ENCODE results near the gene DLGAP1.

DLGAP1 gene

GRCh38 chr18:3454365-3455089, 1000.6 kb downstream of the DLGAP1 start:
- peak overlapping the region; percentile 99 for H3K27ac Mint-ChIP-seq
- H3K4me3 Mint-ChIP-seq = peak overlapping the region; percentile 93
- H3K4me1 Mint-ChIP-seq (ENCODE audit: low read depth) = peaks cover 75% of the 10 kb centered on the region
- DNase-seq = no peak
- H3K36me3 Mint-ChIP-seq (ENCODE audit: low read depth) = peaks cover 69% of the 10 kb centered on the region
- H3K9me3 Mint-ChIP-seq = no peaks in the 10 kb centered on the region
- H3K27me3 Mint-ChIP-seq = no peaks in the 10 kb centered on the region

GRCh38 chr18:3453540-3454364, 1001.4 kb downstream of the DLGAP1 start:
- Mint-ChIP-seq H3K27me3 (no peaks in the 10 kb centered on the region), H3K9me3 (no peaks in the 10 kb centered on the region), H3K4me1 (ENCODE audit: low read depth) (peaks cover 72% of the 10 kb centered on the region), H3K36me3 (ENCODE audit: low read depth) (peaks cover 63% of the 10 kb centered on the region), H3K27ac (peak overlapping the region; percentile 99), H3K4me3 (peak overlapping the region; percentile 93)
- DNase-seq = peak; percentile 42

- H3K27me3 Mint-ChIP-seq = no peaks in the 10 kb centered on the region
- peak overlapping the region; percentile 93 for H3K4me3 Mint-ChIP-seq
- peaks cover 57% of the 10 kb centered on the region for H3K36me3 Mint-ChIP-seq (ENCODE audit: low read depth)
- H3K27ac Mint-ChIP-seq = peak overlapping the region; percentile 99
- peaks cover 68% of the 10 kb centered on the region for H3K4me1 Mint-ChIP-seq (ENCODE audit: low read depth)
- DNase-seq = no peak
- no peaks in the 10 kb centered on the region for H3K9me3 Mint-ChIP-seq
Observed at GRCh38 chr18:3452750-3453539, 1002.2 kb downstream of the DLGAP1 start.

DNA sequence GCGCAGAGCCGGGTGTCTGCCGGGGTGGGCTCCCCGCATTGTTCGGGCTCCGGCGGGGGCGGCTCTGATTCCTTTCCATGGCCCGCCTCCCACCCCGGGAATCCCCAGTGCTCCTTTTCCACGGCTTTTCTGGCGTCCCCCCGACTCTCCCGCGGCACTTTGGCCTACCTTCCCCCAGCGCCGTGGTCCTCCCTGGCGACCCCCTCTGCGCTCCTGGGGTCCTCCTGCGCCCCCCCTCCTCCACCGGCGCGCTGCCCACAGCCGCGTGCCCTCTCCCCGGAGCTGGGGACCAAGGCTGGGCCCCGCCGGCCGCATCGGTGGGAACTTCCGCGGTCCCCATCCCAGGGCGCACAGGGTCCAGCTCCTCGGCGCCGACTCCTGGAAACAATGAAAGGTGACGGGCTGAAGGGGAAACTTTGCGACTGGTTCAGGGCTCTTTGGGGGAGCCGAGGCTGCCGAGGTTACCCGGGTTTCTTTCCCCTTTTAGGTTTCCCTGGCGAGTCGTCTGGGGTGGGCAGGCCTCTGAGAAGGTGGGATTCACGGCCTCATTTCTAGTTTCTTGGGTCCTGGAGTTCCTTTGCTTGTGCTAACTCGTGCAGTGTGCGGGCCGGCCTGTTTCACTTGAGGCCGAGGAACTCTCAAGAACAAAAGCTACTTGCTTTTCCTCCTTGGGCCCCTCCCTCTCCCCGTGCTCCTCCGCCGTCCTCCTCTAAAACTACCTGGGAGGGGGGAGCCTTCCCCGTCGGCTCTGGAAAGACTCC, 1002.9 kb downstream of the DLGAP1 start:
- peak; percentile 63 for DNase-seq
- Mint-ChIP-seq H3K27me3 (no peaks in the 10 kb centered on the region), H3K4me3 (peak overlapping the region; percentile 93), H3K4me1 (ENCODE audit: low read depth) (peaks cover 69% of the 10 kb centered on the region), H3K9me3 (no peaks in the 10 kb centered on the region), H3K27ac (peak overlapping the region; percentile 99), H3K36me3 (ENCODE audit: low read depth) (peaks cover 50% of the 10 kb centered on the region)

DNA sequence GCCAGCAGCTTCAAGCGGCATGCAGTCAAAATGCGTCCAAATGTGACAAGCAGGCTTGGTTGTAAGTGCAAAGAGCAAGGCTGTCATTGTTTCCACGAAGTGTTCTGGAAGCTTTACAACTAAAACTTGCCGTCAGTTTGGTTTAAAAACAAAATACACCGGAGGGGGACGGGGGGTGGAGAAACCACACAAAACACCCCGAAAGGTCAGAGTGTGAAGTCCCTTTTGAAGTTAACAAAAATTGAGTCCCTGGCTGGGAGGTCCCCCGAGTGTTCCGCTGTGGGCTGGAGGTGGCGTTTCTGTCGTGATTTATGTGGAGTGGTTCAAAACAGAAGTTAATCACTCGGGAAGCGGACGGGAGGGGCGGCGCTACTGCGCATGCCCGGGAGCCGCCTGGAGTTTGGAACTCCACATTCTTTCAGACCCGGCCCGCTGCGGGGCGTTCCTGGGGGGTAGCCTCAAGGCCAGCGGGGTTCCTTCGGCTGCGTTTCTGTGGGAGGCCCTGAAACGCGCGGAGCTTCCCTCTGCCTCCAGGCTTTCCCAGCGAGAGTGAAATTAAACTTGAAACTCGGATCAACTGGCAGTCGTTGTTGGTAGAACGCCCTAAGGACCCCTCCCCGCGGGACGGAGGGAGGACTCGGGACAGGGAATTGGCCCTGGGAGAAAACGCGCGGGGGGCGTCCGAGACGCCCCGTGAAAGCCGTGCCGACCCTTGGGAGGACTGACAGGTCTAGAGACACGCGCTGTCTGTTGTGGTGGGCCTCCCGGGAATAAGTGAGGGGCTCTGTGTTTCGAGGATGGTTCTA, 1003.7 kb downstream of the DLGAP1 start:
- DNase-seq = peak; percentile 91
- Mint-ChIP-seq H3K4me1 (ENCODE audit: low read depth) (peaks cover 70% of the 10 kb centered on the region), H3K9me3 (no peaks in the 10 kb centered on the region), H3K27ac (peak overlapping the region; percentile 99), H3K4me3 (peak overlapping the region; percentile 93), H3K36me3 (ENCODE audit: low read depth) (peaks cover 42% of the 10 kb centered on the region), H3K27me3 (no peaks in the 10 kb centered on the region)

- H3K9me3 Mint-ChIP-seq = no peaks in the 10 kb centered on the region
- H3K27ac Mint-ChIP-seq = peak overlapping the region; percentile 99
- H3K4me3 Mint-ChIP-seq = peak overlapping the region; percentile 93
- no peaks in the 10 kb centered on the region for H3K27me3 Mint-ChIP-seq
- no peak for DNase-seq
- H3K36me3 Mint-ChIP-seq (ENCODE audit: low read depth) = peaks cover 36% of the 10 kb centered on the region
- H3K4me1 Mint-ChIP-seq (ENCODE audit: low read depth) = peaks cover 67% of the 10 kb centered on the region
Observed at GRCh38 chr18:3450799-3451182, 1004.3 kb downstream of the DLGAP1 start.

- DNase-seq = peak; percentile 79
- Mint-ChIP-seq H3K27ac (peak within 1 kb of the TSS; percentile 99), H3K9me3 (no peaks in the 10 kb centered on the region), H3K4me1 (ENCODE audit: low read depth) (peaks cover 62% of the 10 kb centered on the region), H3K4me3 (peak within 1 kb of the TSS; percentile 93), H3K27me3 (no peaks in the 10 kb centered on the region), H3K36me3 (ENCODE audit: low read depth) (peaks cover 33% of the 10 kb centered on the region)
Observed at GRCh38 chr18:3450012-3450798, 1004.9 kb downstream of the DLGAP1 start, which contains the start of gene TGIF1. TGIF1 (plus strand) TSS chr18:3450172; CDS start chr18:3450490, 318 bp downstream.

- Mint-ChIP-seq H3K36me3 (ENCODE audit: low read depth) (peaks cover 33% of the 10 kb centered on the region), H3K4me1 (ENCODE audit: low read depth) (peaks cover 56% of the 10 kb centered on the region), H3K27me3 (no peaks in the 10 kb centered on the region), H3K9me3 (no peaks in the 10 kb centered on the region), H3K4me3 (peak overlapping the region; percentile 93), H3K27ac (peak overlapping the region; percentile 99)
- peak; percentile 84 for DNase-seq
Observed at GRCh38 chr18:3449512-3450011, 1005.5 kb downstream of the DLGAP1 start.

DNA sequence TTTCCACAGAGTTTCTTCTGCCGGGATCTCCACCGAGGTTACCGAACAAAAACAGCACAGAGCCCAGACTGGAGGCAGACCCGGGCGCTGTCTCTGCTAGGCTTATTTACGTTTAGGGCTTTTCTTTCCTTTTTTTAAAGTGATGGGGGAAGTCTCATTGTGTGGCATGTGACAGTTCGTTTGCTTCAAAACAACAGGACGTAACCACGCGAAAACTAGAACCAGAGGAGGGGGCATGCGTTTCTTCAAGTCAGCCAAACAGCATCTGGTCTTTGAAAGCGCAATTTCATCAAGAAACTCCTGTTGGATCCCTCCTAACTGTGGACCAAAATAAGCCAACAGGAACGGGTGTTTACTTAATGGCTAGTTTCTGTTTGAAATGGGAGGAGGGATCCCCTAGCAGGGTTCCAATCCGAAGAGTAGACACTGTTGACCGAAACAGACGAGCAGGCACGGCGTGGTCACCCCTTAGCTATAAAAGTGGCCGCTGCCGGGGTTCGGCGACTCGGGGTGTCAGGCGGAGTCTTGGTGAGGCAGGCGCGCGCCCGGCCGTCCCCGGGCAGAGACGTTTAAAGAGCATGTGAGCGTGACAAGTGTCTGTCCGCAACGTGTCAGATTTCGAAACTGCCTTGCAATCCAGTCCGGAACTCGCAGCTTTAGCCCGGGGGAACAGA, 1006.1 kb downstream of the DLGAP1 start:
- peak; percentile 69 for DNase-seq
- H3K4me1 Mint-ChIP-seq (ENCODE audit: low read depth) = peaks cover 51% of the 10 kb centered on the region
- peaks cover 33% of the 10 kb centered on the region for H3K36me3 Mint-ChIP-seq (ENCODE audit: low read depth)
- no peaks in the 10 kb centered on the region for H3K27me3 Mint-ChIP-seq
- peak overlapping the region; percentile 99 for H3K27ac Mint-ChIP-seq
- peak overlapping the region; percentile 93 for H3K4me3 Mint-ChIP-seq
- no peaks in the 10 kb centered on the region for H3K9me3 Mint-ChIP-seq

GRCh38 chr18:3447895-3448837, 1006.9 kb downstream of the DLGAP1 start:
- H3K27me3 Mint-ChIP-seq = no peaks in the 10 kb centered on the region
- H3K4me1 Mint-ChIP-seq (ENCODE audit: low read depth) = peaks cover 43% of the 10 kb centered on the region
- H3K36me3 Mint-ChIP-seq (ENCODE audit: low read depth) = peaks cover 30% of the 10 kb centered on the region
- DNase-seq = peak; percentile 86
- peak overlapping the region; percentile 93 for H3K4me3 Mint-ChIP-seq
- H3K27ac Mint-ChIP-seq = peak overlapping the region; percentile 99
- no peaks in the 10 kb centered on the region for H3K9me3 Mint-ChIP-seq

Data from activated T-cell treated with anti-CD3 and anti-CD28 coated beads, Interleukin-2, amount 50 U/mL, for 24 hours (primary cell).